Mesothelial cell of epicardium (in vitro differentiated cells): ENCODE results near the gene WDCP. TPM values are rescaled to one million over a fixed set of nuclear protein-coding genes. Genes with fewer than 3 reads are reported as not detected.
"Not testable (repeated sequence)": the region's sequence is repeated elsewhere in the genome, so short reads cannot be mapped to it uniquely, and the experiment has no call there.

Experiments
- DNase-seq, 2 experiments: peaks; one replicate each; pipeline ENCODE4 v3.0.0; 2021; ENCODE audit warnings: low spot score in 2 of 2; ENCODE audit not compliant: unreplicated experiment in 2 of 2
- H3K27ac Mint-ChIP-seq: 2 replicates; pipeline ENCODE4 v1.8.0; 2021; ENCODE audit warnings: mixed read lengths
- H3K27me3 Mint-ChIP-seq: 2 replicates; pipeline ENCODE4 v1.8.0; 2021; ENCODE audit warnings: low read depth, mixed read lengths
- H3K36me3 Mint-ChIP-seq: 2 replicates; pipeline ENCODE4 v1.8.0; 2021; ENCODE audit warnings: mixed read lengths
- H3K4me1 Mint-ChIP-seq: 2 replicates; pipeline ENCODE4 v1.8.0; 2021; ENCODE audit warnings: mixed read lengths
- H3K4me3 Mint-ChIP-seq: 2 replicates; pipeline ENCODE4 v1.8.0; 2021; ENCODE audit warnings: mild to moderate bottlenecking, moderate library complexity, mixed read lengths
- H3K9me3 Mint-ChIP-seq: 2 replicates; pipeline ENCODE4 v1.8.0; 2021; ENCODE audit warnings: mixed read lengths
- CTCF ChIP-seq: fragments of 200-600 bp; sonication (generic); IDR thresholded peaks from one replicate; pipeline ENCODE4 v1.5.0; 2021; ENCODE audit warnings: antibody characterized with exemption; ENCODE audit not compliant: unreplicated experiment
- total RNA-seq: library from RNA; stranded (reverse); gene quantifications from 3 replicates; pipeline ENCODE4 v1.2.1, GENCODE V29; 2021

WDCP gene
- total RNA-seq, 1 donor from 2014 or later: 16.0 TPM

- H3K36me3 Mint-ChIP-seq: no peaks in the 10 kb centered on the region
- no peak for DNase-seq
- no peaks in the 10 kb centered on the region for H3K27me3 Mint-ChIP-seq
- no peak for TF ChIP-seq CTCF
- peaks cover 20% of the 10 kb centered on the region for H3K4me1 Mint-ChIP-seq
- no peak overlapping the region for H3K27ac Mint-ChIP-seq
- H3K9me3 Mint-ChIP-seq: no peaks in the 10 kb centered on the region
- H3K4me3 Mint-ChIP-seq: no peak overlapping the region
Observed at GRCh38 chr2:24048769-24049484, 1.7 kb upstream of the WDCP start.

DNA sequence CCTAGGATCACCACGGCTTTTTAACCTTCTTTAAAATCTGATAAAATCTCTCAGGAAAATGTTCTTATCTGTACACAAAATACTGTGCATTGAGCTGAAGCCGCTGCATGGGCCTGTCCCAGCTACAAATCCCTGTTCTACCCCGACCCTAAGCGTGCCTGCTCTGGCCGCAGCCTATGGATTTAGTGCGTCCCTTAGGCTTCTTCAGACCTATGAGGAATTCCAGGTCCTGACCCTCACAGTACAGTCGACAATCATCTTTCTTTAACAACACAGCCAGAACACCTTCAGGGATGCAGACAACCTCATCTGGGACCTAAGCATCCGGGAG lies 477 bp upstream of the WDCP start:
- H3K4me1 Mint-ChIP-seq: peaks cover 20% of the 10 kb centered on the region
- peak overlapping the region; percentile 91 for H3K27ac Mint-ChIP-seq
- no peaks in the 10 kb centered on the region for H3K27me3 Mint-ChIP-seq
- peak overlapping the region; percentile 93 for H3K4me3 Mint-ChIP-seq
- DNase-seq: no peak
- TF ChIP-seq CTCF: no peak
- peaks cover 3% of the 10 kb centered on the region for H3K36me3 Mint-ChIP-seq
- no peaks in the 10 kb centered on the region for H3K9me3 Mint-ChIP-seq

DNA sequence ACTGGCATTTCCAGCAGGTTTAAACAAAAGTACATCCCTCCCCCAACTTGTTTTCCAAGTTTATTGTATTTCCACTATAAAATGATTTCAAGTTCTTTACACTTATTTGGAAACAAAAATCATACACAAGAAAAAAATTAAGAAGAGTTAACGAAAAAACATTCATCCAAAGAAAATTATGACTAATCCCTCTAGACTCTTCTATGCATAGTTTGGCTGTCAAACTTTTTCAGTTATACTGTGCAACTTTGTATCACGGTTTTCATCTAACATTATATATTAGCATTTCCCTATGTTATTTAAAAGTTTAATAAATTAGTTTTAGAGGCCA lies 627 bp downstream of the WDCP start:
- Mint-ChIP-seq H3K9me3 (no peaks in the 10 kb centered on the region), H3K4me3 (peak overlapping the region; percentile 93), H3K27ac (peak overlapping the region; percentile 91), H3K4me1 (peaks cover 20% of the 10 kb centered on the region), H3K36me3 (peaks cover 3% of the 10 kb centered on the region), H3K27me3 (no peaks in the 10 kb centered on the region)
- DNase-seq: no peak
- TF ChIP-seq CTCF: no peak

GRCh38 chr2:24045511-24046508 lies 1.4 kb downstream of the WDCP start:
- Mint-ChIP-seq H3K36me3 (peaks cover 3% of the 10 kb centered on the region), H3K4me3 (peak overlapping the region; percentile 93), H3K9me3 (no peaks in the 10 kb centered on the region), H3K4me1 (peaks cover 20% of the 10 kb centered on the region), H3K27ac (no peak overlapping the region), H3K27me3 (no peaks in the 10 kb centered on the region)
- no peak for TF ChIP-seq CTCF
- DNase-seq: no peak

DNA sequence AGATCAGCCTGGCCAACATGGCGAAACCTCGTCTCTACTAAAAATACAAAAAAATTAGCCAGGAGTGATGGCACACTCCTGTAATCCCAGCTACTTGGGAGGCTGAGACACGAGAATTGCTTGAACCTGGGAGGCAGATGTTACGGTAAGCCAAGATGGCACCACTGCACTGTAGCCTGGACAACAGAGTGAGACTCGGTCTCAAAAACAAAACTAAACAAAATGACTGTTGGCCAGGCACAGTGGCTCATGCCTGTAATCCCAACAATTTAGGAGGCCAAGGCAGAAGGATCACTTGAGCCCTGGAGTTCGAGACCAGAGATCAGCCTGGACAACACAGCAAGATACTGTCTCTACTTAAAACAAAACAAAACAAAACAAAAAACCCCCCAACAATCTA lies 4.1 kb downstream of the WDCP start:
- not testable (repeated sequence) for H3K27ac Mint-ChIP-seq, DNase-seq, H3K9me3 Mint-ChIP-seq, H3K4me3 Mint-ChIP-seq, H3K36me3 Mint-ChIP-seq, H3K27me3 Mint-ChIP-seq
- H3K4me1 Mint-ChIP-seq: peaks cover 20% of the 10 kb centered on the region

GRCh38 chr2:24040511-24040910 lies 6.7 kb downstream of the WDCP start:
- no peaks in the 10 kb centered on the region for H3K9me3 Mint-ChIP-seq
- no peak overlapping the region for H3K27ac Mint-ChIP-seq
- H3K4me1 Mint-ChIP-seq: peaks cover 3% of the 10 kb centered on the region
- TF ChIP-seq CTCF: no peak
- H3K4me3 Mint-ChIP-seq: no peak overlapping the region
- DNase-seq: no peak
- peaks cover 23% of the 10 kb centered on the region for H3K36me3 Mint-ChIP-seq
- no peaks in the 10 kb centered on the region for H3K27me3 Mint-ChIP-seq
